Peyer's patch (tissue), 4 donors: Measurements from ENCODE around the gene LGSN. TPM values are rescaled to one million over a fixed set of nuclear protein-coding genes. Genes with fewer than 3 reads are reported as not detected.
A peak's percentile ranks its signal among the peaks of the same experiment; 100 is the strongest.
"Not testable (repeated sequence)": the region's sequence is repeated elsewhere in the genome, so short reads cannot be mapped to it uniquely, and the experiment has no call there.

Experiments
- DNase-seq, 3 donors: peaks; one replicate each; pipeline ENCODE4 v3.0.0-alpha.2; 2017 to 2019
- H3K27ac ChIP-seq, 4 donors: fragments of 200-600 bp; sonication (generic); one replicate each; pipeline ENCODE4 v1.5.1; 2016 to 2019
- H3K27me3 ChIP-seq, 2 donors: fragments of 200-600 bp; sonication (generic); one replicate each; pipeline ENCODE4 v1.5.1; 2019
- H3K36me3 ChIP-seq, 3 donors: fragments of 200-600 bp; sonication (generic); one replicate each; pipeline ENCODE4 v1.5.1; 2016 to 2019
- H3K4me1 ChIP-seq, 4 donors: fragments of 200-600 bp; sonication (generic); one replicate each; pipeline ENCODE4 v1.5.1; 2016 to 2019
- H3K4me3 ChIP-seq, 4 donors: fragments of 200-600 bp; sonication (generic); 1 replicate in 3 of 4; 2 replicates in 1 of 4; pipeline ENCODE4 v1.5.1; 2016 to 2019; ENCODE audit warnings: mild to moderate bottlenecking in 1 of 4
- H3K9me3 ChIP-seq, 4 donors: fragments of 200-600 bp; sonication (generic); one replicate each; pipeline ENCODE4 v1.5.1; 2016 to 2019; ENCODE audit warnings: mild to moderate bottlenecking in 1 of 4
- POLR2A ChIP-seq, 2 donors: fragments of 450-650 bp; IDR thresholded peaks; one replicate each; pipeline ENCODE4 v1.5.1; 2017; ENCODE audit warnings: antibody characterized with exemption in 2 of 2, mild to moderate bottlenecking in 2 of 2, moderate library complexity in 2 of 2
- total RNA-seq, 4 donors: library from RNA; depleted of rRNA; stranded (reverse); fragments of >200 nt; gene quantifications; one replicate each; pipeline ENCODE4 v1.1.0, GENCODE V29; 2016
- TF ChIP-seq, protein P1 (sequence below), 6 experiments: fragments of 450-650 bp in 4 of 6; fragments of 200-600 bp in 2 of 6; sonication (generic) in 1 of 6; IDR thresholded peaks; one replicate each; pipeline ENCODE4 v1.5.1; 2017 to 2019; ENCODE audit warnings: antibody characterized with exemption in 6 of 6, mild to moderate bottlenecking in 3 of 6, moderate library complexity in 1 of 6

The LGSN gene
- total RNA-seq, 4 donors from 2014 or later: not detected

DNA sequence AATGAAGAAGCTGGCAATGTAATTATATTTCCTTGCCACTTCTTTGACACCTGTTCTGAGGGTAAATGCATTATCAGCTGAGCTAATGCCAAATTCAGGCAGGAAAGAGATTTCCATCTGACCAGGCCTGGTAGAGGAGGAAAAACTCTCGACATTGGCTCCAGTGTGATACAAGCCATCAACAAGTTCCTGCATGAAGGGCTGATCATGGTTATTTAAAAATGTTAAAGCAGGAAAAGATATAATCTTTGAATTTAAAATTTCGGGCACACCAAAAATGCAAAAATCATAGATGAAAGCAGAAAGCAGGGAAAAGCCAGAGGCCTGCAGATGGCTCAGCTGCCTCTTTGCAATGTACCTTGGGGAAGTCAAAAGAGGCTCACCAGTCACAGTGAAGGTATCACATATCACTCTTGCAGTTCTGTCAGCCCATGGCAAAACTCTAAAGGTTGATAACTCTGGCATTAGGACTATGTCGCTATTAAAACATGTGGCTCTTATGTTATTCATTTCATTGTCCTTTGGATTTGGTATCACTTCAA lies 39.1 kb downstream of the LGSN start:
- Histone ChIP-seq H3K4me1 (no peaks in the 10 kb centered on the region), H3K27ac (no peak overlapping the region), H3K9me3 (no peaks in the 10 kb centered on the region), H3K27me3 (no peaks in the 10 kb centered on the region), H3K4me3 (no peak overlapping the region), H3K36me3 (no peaks in the 10 kb centered on the region)
- DNase-seq: no peak
- TF ChIP-seq, protein P1, sequence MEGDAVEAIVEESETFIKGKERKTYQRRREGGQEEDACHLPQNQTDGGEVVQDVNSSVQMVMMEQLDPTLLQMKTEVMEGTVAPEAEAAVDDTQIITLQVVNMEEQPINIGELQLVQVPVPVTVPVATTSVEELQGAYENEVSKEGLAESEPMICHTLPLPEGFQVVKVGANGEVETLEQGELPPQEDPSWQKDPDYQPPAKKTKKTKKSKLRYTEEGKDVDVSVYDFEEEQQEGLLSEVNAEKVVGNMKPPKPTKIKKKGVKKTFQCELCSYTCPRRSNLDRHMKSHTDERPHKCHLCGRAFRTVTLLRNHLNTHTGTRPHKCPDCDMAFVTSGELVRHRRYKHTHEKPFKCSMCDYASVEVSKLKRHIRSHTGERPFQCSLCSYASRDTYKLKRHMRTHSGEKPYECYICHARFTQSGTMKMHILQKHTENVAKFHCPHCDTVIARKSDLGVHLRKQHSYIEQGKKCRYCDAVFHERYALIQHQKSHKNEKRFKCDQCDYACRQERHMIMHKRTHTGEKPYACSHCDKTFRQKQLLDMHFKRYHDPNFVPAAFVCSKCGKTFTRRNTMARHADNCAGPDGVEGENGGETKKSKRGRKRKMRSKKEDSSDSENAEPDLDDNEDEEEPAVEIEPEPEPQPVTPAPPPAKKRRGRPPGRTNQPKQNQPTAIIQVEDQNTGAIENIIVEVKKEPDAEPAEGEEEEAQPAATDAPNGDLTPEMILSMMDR (IDR thresholded peaks at IDR 0.05): no peak
- no peak for TF ChIP-seq POLR2A (IDR thresholded peaks at IDR 0.05)

DNA sequence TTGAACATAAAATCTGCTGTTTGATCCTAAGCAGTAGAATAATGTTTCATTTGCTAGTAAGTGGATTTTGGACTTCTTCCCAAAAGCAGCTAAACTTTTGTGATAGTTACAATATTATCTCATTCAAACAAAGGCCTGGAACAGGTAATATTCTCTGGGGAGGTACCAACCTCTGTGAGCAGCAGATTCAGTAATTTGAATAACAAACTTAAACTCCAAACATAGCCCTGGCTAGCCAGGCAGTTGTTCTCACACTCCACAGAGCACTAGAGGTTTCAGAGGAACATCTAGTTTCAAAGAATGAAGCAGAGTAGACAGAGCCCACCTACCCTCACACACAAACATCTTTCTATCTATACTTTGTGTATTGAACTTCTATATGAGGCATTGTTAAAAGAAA lies 40.9 kb downstream of the LGSN start:
- no peaks in the 10 kb centered on the region for H3K4me1 ChIP-seq
- no peaks in the 10 kb centered on the region for H3K27me3 ChIP-seq
- no peaks in the 10 kb centered on the region for H3K36me3 ChIP-seq
- TF ChIP-seq, protein P1 (IDR thresholded peaks at IDR 0.05): no peak
- no peak for TF ChIP-seq POLR2A (IDR thresholded peaks at IDR 0.05)
- H3K9me3 ChIP-seq: no peaks in the 10 kb centered on the region
- no peak overlapping the region for H3K27ac ChIP-seq
- H3K4me3 ChIP-seq: no peak overlapping the region
- DNase-seq: no peak

DNA sequence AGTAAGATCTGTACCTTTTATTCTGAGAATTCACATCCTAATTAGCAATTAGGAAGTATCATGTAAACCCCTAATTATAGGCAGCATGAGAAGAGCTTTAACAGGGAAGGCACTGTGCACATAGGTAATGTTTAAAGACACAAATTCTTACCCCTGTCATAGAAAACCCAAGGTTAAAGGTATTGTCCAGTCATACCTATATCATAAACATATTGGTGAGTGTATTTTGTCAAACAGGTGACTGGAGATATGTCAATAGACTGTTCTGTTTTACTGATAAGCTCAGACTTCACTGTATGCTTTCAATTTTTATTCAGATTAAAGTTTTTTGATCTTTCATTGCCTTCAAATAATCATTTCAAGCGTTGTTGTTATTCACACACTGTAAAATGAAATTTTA lies 43.8 kb downstream of the LGSN start:
- Histone ChIP-seq H3K36me3 (no peaks in the 10 kb centered on the region), H3K27me3 (no peaks in the 10 kb centered on the region), H3K4me1 (no peaks in the 10 kb centered on the region), H3K27ac (no peak overlapping the region), H3K9me3 (no peaks in the 10 kb centered on the region), H3K4me3 (no peak overlapping the region)
- no peak for DNase-seq
- no peak for TF ChIP-seq POLR2A (IDR thresholded peaks at IDR 0.05)
- TF ChIP-seq, protein P1 (IDR thresholded peaks at IDR 0.05): no peak

DNA sequence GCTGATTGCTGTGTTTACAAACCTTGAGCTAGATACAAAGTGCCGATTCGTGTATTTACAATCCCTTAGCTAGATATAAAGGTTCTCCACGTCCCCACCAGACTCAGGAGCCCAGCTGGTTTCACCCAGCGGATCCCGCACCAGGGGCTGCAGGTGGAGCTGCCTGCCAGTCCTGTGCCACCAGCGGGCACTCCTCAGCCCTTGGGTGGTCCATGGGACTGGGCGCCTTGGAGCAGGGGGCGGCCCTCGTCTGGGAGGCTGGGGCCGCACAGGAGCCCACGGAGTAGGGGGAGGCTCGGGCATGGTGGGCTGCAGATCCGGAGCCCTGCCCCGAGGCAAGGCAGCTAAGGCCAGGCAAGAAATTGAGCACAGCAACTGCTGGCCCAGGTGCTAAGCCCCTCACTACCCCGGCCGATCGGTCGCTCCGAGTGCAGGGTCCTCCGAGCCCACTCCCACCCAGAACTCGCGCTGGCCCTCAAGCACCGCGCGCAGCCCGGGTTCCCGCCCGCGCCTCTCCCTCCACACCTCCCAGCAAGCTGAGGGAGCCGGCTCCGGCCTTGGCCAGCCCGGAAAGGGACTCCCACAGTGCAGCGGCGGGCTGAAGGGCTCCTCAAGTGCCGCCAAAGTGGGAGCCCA lies 44.9 kb downstream of the LGSN start:
- H3K36me3 ChIP-seq, H3K9me3 ChIP-seq: not testable (repeated sequence)

DNA sequence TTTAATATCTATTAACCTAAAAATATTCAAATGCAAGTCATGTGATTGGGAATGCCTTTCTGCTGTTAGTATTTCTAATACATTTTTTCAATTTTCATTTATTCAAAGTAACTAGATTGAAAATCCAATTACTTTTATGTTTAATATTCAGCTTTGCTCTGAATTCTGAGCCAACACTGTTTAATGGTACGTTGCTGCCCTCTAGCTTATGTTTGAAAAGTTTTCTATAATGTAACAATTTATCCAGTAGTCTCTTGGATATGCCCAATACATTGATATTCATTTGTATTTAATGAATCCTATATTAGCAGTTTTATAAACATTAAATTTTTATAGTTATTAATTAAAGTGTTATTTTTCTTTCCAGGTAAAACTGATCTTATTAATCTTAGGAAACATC lies 47.4 kb downstream of the LGSN start:
- no peak for DNase-seq
- Histone ChIP-seq H3K9me3 (no peaks in the 10 kb centered on the region), H3K27me3 (no peaks in the 10 kb centered on the region), H3K4me1 (no peaks in the 10 kb centered on the region), H3K27ac (no peak overlapping the region), H3K36me3 (no peaks in the 10 kb centered on the region), H3K4me3 (no peak overlapping the region)
- TF ChIP-seq, protein P1 (IDR thresholded peaks at IDR 0.05): peak in 4 of 6 experiments; percentile 14 to 57 (median 42)
- TF ChIP-seq POLR2A (IDR thresholded peaks at IDR 0.05): no peak

More for the DNA sequence above, 44.9 kb downstream of the LGSN start:
- H3K27me3 ChIP-seq, H3K4me3 ChIP-seq, DNase-seq, H3K4me1 ChIP-seq, H3K27ac ChIP-seq: not testable (repeated sequence)

DNA sequence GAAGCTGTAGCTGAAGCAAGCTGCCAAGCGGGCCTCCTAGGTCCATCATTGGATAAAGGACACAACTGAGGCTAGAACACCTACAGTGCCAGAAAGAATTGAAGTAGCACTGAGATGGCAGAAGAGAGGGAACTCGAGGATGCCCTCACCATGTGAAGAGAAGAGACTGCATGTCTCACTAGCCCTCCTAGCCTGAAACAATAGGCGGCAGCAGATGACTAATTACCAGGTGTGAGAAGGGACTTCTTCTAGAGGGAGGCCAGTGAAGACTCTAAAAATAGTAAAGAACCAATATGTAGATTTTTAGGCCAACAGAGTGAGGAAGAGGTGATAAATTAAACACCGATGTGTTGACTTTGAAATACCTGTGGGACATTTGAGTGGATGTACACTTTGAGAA lies 50.3 kb downstream of the LGSN start:
- no peak for TF ChIP-seq POLR2A (IDR thresholded peaks at IDR 0.05)
- TF ChIP-seq, protein P1 (IDR thresholded peaks at IDR 0.05): no peak

More for the DNA sequence above, 50.3 kb downstream of the LGSN start:
- Histone ChIP-seq H3K9me3 (no peaks in the 10 kb centered on the region), H3K36me3 (no peaks in the 10 kb centered on the region), H3K27ac (no peak overlapping the region), H3K4me3 (no peak overlapping the region), H3K4me1 (no peaks in the 10 kb centered on the region), H3K27me3 (no peaks in the 10 kb centered on the region)
- DNase-seq: no peak
